Measurements from ENCODE around the gene MLXIPL. TPM values are rescaled to one million over a fixed set of nuclear protein-coding genes. Genes with fewer than 3 reads are reported as not detected.
"Not testable (repeated sequence)": the region's sequence is repeated elsewhere in the genome, so short reads cannot be mapped to it uniquely, and the experiment has no call there.

The MLXIPL gene
- total RNA-seq, 1 experiment from 2014 or later: not detected

DNA sequence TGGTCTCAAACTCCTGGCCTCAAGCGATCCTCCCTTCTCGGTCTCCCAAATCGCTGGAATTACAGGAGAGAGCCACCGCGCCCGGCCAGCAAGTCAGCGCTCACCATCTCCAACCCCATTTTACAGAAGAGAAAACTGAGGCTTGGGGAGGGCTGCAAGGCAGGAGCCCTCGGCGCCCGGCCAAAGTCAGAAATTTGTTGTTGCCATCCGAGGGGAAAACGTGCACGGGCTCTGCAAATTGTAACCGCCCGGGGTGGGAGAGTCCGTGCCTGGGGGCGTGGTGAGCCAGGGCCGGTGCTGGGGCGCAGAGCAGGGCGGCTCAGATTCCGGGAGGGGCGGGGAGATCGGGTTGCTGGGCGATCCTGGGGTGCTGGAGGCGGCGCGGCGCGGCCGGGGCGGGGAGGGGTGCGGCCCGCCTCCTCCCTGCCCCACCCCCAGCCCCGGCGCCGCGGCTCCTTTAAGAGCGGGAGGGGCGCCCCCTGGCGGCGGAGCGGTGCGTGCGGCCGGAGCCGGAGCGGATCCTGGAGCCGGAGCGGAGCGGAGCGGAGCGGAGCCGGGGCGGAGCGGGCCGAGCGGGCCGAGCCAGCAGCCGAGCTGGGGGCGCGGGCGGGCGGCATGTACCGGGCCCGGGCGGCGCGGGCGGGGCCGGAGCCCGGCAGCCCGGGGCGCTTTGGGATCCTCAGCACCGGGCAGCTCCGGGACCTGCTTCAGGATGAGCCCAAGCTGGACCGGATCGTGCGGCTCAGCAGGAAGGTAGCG is 43.2 kb upstream of the MLXIPL start, which contains the start of gene VPS37D:
Gene VPS37D (plus strand): TSS at position 488 of the 759 bp plus-strand sequence. CDS start 128 bp downstream, at position 616.
- peak; percentile 97 for DNase-seq
- H2AFZ ChIP-seq (ENCODE audit: low read length): no peak within 1 kb of the TSS
- H3K27ac ChIP-seq (ENCODE audit: low read length): no peak within 1 kb of the TSS
- H3K79me2 ChIP-seq (ENCODE audit: low read length): no peaks in the 10 kb centered on the region
- H3K4me3 ChIP-seq (ENCODE audit: low read length): no peak within 1 kb of the TSS
- no peaks in the 10 kb centered on the region for H3K27me3 ChIP-seq (ENCODE audit: low read length)
- peak within 1 kb of the TSS; percentile 44 for H3K4me2 ChIP-seq (ENCODE audit: low read depth, low read length, poor library complexity, severe bottlenecking)
- no peaks in the 10 kb centered on the region for H3K9me2 ChIP-seq (replicated peaks; ENCODE audit: insufficient read depth, low read length)
- no peak within 1 kb of the TSS for H3K9ac ChIP-seq (ENCODE audit: low read length)
- H3K9me3 ChIP-seq (ENCODE audit: low read length): no peaks in the 10 kb centered on the region
- peaks cover 2% of the 10 kb centered on the region; the same call in 1 of the 2 replicates for H3K4me1 ChIP-seq (ENCODE audit: low read length)
- H4K20me1 ChIP-seq (ENCODE audit: insufficient read depth, low read depth, low read length): no peaks in the 10 kb centered on the region
- H3K36me3 ChIP-seq (ENCODE audit: insufficient read depth, low read length): no peaks in the 10 kb centered on the region

DNA sequence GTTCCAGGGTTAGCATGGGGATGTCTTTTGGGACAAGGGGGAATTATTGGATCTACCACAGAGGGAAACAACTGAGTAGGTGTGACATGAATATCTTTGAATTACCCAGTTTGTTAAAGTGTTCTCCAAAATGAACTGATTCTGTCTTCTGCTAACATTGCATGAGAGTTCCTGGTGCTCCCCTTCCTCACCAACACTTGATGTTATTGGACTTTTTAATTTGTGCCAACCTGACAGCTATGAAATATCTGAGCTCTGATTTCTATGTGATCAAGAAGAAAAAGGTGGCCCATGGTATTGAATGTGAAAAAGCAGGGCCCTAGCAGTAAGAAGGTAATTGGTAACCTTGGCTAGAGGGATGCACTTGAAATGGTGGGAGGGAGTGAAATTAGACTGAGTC is 38.7 kb upstream of the MLXIPL start:
- Histone ChIP-seq H3K9ac (ENCODE audit: low read length) (no peak overlapping the region), H2AFZ (ENCODE audit: low read length) (no peak overlapping the region), H3K79me2 (ENCODE audit: low read length) (no peaks in the 10 kb centered on the region), H3K4me1 (ENCODE audit: low read length) (peaks cover 2% of the 10 kb centered on the region; the same call in 1 of the 2 replicates), H3K4me3 (ENCODE audit: low read length) (no peak overlapping the region), H3K27me3 (ENCODE audit: low read length) (no peaks in the 10 kb centered on the region), H3K9me3 (ENCODE audit: low read length) (no peaks in the 10 kb centered on the region), H3K4me2 (ENCODE audit: low read depth, low read length, poor library complexity, severe bottlenecking) (no peak overlapping the region), H3K9me2 (replicated peaks; ENCODE audit: insufficient read depth, low read length) (no peaks in the 10 kb centered on the region), H4K20me1 (ENCODE audit: insufficient read depth, low read depth, low read length) (no peaks in the 10 kb centered on the region), H3K27ac (ENCODE audit: low read length) (no peak overlapping the region), H3K36me3 (ENCODE audit: insufficient read depth, low read length) (no peaks in the 10 kb centered on the region)
- no peak for DNase-seq

DNA sequence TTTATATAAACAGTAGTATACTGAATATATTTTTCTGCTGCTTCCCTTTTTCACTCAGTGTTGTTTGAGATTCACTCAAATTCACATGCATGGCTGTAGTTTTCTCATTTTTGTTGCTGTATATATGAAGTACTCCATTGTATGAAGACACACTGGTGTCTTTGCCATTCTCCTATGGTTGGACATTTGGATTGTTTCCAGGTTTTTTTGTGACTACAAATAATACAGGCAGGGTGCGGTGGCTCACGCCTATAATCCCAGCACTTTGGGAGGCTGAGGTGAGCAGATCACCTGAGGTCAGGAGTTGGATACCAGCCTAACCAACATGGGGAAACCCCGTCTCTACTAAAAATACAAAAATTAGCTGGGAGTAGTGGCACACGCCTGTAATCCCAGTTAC is 36.3 kb upstream of the MLXIPL start:
- not testable (repeated sequence) for H3K4me1 ChIP-seq (ENCODE audit: low read length); H3K36me3 ChIP-seq (ENCODE audit: insufficient read depth, low read length); H2AFZ ChIP-seq (ENCODE audit: low read length); H3K27me3 ChIP-seq (ENCODE audit: low read length); H3K79me2 ChIP-seq (ENCODE audit: low read length); H3K27ac ChIP-seq (ENCODE audit: low read length); H4K20me1 ChIP-seq (ENCODE audit: insufficient read depth, low read depth, low read length); DNase-seq; H3K9me2 ChIP-seq (replicated peaks; ENCODE audit: insufficient read depth, low read length); H3K9ac ChIP-seq (ENCODE audit: low read length); H3K9me3 ChIP-seq (ENCODE audit: low read length); H3K4me2 ChIP-seq (ENCODE audit: low read depth, low read length, poor library complexity, severe bottlenecking); H3K4me3 ChIP-seq (ENCODE audit: low read length)

DNA sequence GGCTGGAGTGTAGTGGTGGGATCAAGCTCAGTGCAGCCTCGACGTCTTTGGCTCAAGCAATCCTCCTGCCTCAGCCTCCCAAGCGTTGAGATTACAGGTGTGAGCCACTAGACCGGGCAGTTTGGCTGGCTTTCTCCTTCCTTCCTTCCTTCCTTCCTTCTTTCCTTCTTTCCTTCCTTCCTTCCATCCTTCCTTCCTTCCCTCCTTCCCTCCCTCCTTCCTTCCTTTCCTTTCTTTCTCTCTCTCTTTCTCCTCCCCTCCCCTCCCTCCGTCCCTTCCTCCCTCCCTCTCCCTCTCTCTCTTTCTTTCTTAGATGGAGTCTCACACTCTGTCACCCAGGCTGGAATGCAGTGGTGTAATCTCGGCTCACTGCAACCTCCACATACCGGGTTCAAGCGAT is 35.7 kb upstream of the MLXIPL start:
- H3K4me3 ChIP-seq (ENCODE audit: low read length): no peak overlapping the region
- no peaks in the 10 kb centered on the region for H3K9me2 ChIP-seq (replicated peaks; ENCODE audit: insufficient read depth, low read length)
- no peak overlapping the region for H3K9ac ChIP-seq (ENCODE audit: low read length)
- no peak for DNase-seq
- no peaks in the 10 kb centered on the region for H3K27me3 ChIP-seq (ENCODE audit: low read length)
- no peaks in the 10 kb centered on the region for H3K4me1 ChIP-seq (ENCODE audit: low read length)
- H3K27ac ChIP-seq (ENCODE audit: low read length): no peak overlapping the region
- no peaks in the 10 kb centered on the region for H3K9me3 ChIP-seq (ENCODE audit: low read length)
- H3K79me2 ChIP-seq (ENCODE audit: low read length): no peaks in the 10 kb centered on the region
- H2AFZ ChIP-seq (ENCODE audit: low read length): no peak overlapping the region
- no peak overlapping the region for H3K4me2 ChIP-seq (ENCODE audit: low read depth, low read length, poor library complexity, severe bottlenecking)
- no peaks in the 10 kb centered on the region for H3K36me3 ChIP-seq (ENCODE audit: insufficient read depth, low read length)
- no peaks in the 10 kb centered on the region for H4K20me1 ChIP-seq (ENCODE audit: insufficient read depth, low read depth, low read length)

- H3K36me3 ChIP-seq (ENCODE audit: insufficient read depth, low read length); H3K9me2 ChIP-seq (replicated peaks; ENCODE audit: insufficient read depth, low read length); H4K20me1 ChIP-seq (ENCODE audit: insufficient read depth, low read depth, low read length); H3K4me3 ChIP-seq (ENCODE audit: low read length); H3K27me3 ChIP-seq (ENCODE audit: low read length); DNase-seq; H3K27ac ChIP-seq (ENCODE audit: low read length); H2AFZ ChIP-seq (ENCODE audit: low read length); H3K79me2 ChIP-seq (ENCODE audit: low read length); H3K4me1 ChIP-seq (ENCODE audit: low read length); H3K4me2 ChIP-seq (ENCODE audit: low read depth, low read length, poor library complexity, severe bottlenecking); H3K9ac ChIP-seq (ENCODE audit: low read length); H3K9me3 ChIP-seq (ENCODE audit: low read length): not testable (repeated sequence)
Observed at GRCh38 chr7:73655309-73655708, 31.0 kb upstream of the MLXIPL start.

- no peak overlapping the region for H3K4me3 ChIP-seq (ENCODE audit: low read length)
- no peaks in the 10 kb centered on the region for H3K27me3 ChIP-seq (ENCODE audit: low read length)
- H3K9me2 ChIP-seq (replicated peaks; ENCODE audit: insufficient read depth, low read length): no peaks in the 10 kb centered on the region
- H3K79me2 ChIP-seq (ENCODE audit: low read length): no peaks in the 10 kb centered on the region
- H3K4me2 ChIP-seq (ENCODE audit: low read depth, low read length, poor library complexity, severe bottlenecking): no peak overlapping the region
- H3K27ac ChIP-seq (ENCODE audit: low read length): no peak overlapping the region
- H4K20me1 ChIP-seq (ENCODE audit: insufficient read depth, low read depth, low read length): no peaks in the 10 kb centered on the region
- no peak for DNase-seq
- H3K9ac ChIP-seq (ENCODE audit: low read length): no peak overlapping the region
- no peaks in the 10 kb centered on the region for H3K9me3 ChIP-seq (ENCODE audit: low read length)
- no peak overlapping the region for H2AFZ ChIP-seq (ENCODE audit: low read length)
- H3K36me3 ChIP-seq (ENCODE audit: insufficient read depth, low read length): no peaks in the 10 kb centered on the region
- H3K4me1 ChIP-seq (ENCODE audit: low read length): peaks cover 3% of the 10 kb centered on the region; the same call in 1 of the 2 replicates
Observed at GRCh38 chr7:73652541-73652949, 28.2 kb upstream of the MLXIPL start.

GRCh38 chr7:73650524-73650923 is 26.2 kb upstream of the MLXIPL start:
- H3K9ac ChIP-seq (ENCODE audit: low read length): no peak overlapping the region
- no peaks in the 10 kb centered on the region for H3K36me3 ChIP-seq (ENCODE audit: insufficient read depth, low read length)
- no peak overlapping the region for H2AFZ ChIP-seq (ENCODE audit: low read length)
- no peaks in the 10 kb centered on the region for H3K27me3 ChIP-seq (ENCODE audit: low read length)
- no peaks in the 10 kb centered on the region for H3K9me2 ChIP-seq (replicated peaks; ENCODE audit: insufficient read depth, low read length)
- H4K20me1 ChIP-seq (ENCODE audit: insufficient read depth, low read depth, low read length): no peaks in the 10 kb centered on the region
- H3K9me3 ChIP-seq (ENCODE audit: low read length): no peaks in the 10 kb centered on the region
- no peak overlapping the region for H3K4me3 ChIP-seq (ENCODE audit: low read length)
- H3K4me2 ChIP-seq (ENCODE audit: low read depth, low read length, poor library complexity, severe bottlenecking): no peak overlapping the region
- no peaks in the 10 kb centered on the region for H3K79me2 ChIP-seq (ENCODE audit: low read length)
- DNase-seq: no peak
- no peak overlapping the region for H3K27ac ChIP-seq (ENCODE audit: low read length)
- peaks cover 3% of the 10 kb centered on the region; the same call in 1 of the 2 replicates for H3K4me1 ChIP-seq (ENCODE audit: low read length)

GRCh38 chr7:73649576-73649975 is 25.3 kb upstream of the MLXIPL start:
- no peaks in the 10 kb centered on the region for H3K36me3 ChIP-seq (ENCODE audit: insufficient read depth, low read length)
- H3K9ac ChIP-seq (ENCODE audit: low read length): no peak overlapping the region
- no peak overlapping the region for H2AFZ ChIP-seq (ENCODE audit: low read length)
- H3K27ac ChIP-seq (ENCODE audit: low read length): no peak overlapping the region
- no peak for DNase-seq
- peaks cover 3% of the 10 kb centered on the region; the same call in 1 of the 2 replicates for H3K4me1 ChIP-seq (ENCODE audit: low read length)
- no peak overlapping the region for H3K4me2 ChIP-seq (ENCODE audit: low read depth, low read length, poor library complexity, severe bottlenecking)
- no peaks in the 10 kb centered on the region for H3K9me2 ChIP-seq (replicated peaks; ENCODE audit: insufficient read depth, low read length)
- no peaks in the 10 kb centered on the region for H4K20me1 ChIP-seq (ENCODE audit: insufficient read depth, low read depth, low read length)
- no peaks in the 10 kb centered on the region for H3K9me3 ChIP-seq (ENCODE audit: low read length)
- H3K79me2 ChIP-seq (ENCODE audit: low read length): no peaks in the 10 kb centered on the region
- no peak overlapping the region for H3K4me3 ChIP-seq (ENCODE audit: low read length)
- no peaks in the 10 kb centered on the region for H3K27me3 ChIP-seq (ENCODE audit: low read length)

Data from Karpas-422 (cell line).